Measurements from ENCODE around the gene CNTNAP2. TPM values are rescaled to one million over a fixed set of nuclear protein-coding genes. Genes with fewer than 3 reads are reported as not detected.

The CNTNAP2 gene
- total and polyA plus RNA-seq, 2 of the 4 experiments (the other 2 are of a cell fraction), result not detected

DNA sequence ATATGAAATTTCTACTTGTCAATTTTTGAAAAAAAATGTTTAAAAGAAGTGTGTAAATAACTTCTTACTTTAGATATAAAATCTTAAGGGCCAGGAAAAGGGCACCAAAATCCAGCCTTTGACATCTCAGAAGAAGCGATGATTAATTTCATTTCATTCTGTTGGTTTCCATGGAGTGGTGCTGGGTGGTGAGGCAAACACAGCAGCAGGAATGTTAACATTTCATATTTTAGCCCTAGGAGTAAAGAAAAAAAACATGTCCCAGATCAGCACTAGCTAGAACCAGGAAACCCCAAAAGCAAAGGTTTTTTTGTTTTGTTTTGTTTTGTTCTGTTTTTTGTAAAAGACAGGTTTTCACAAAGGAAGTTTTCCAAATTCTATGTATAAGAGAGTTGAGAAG, 2175.2 kb downstream of the CNTNAP2 start:
- dilution Hi-C loops (cut with HindIII; ENCODE audit: low sequenced_read_pairs, unreplicated experiment) (no loop called here), in situ Hi-C loops (cut with MboI; ENCODE audit: low sequenced_read_pairs) (no loop called here), intact Hi-C loops (cut with micrococcal nuclease) (no loop called here)
- no peak for TF ChIP-seq RAD21 (IDR thresholded peaks at IDR 0.05; ENCODE audit: low read length)
- TF ChIP-seq USF2 (IDR thresholded peaks at IDR 0.05; ENCODE audit: low read depth, low read length), result no peak
- no peak for TF ChIP-seq CHD1 (IDR thresholded peaks at IDR 0.05; ENCODE audit: low read depth, low read length)
- TF ChIP-seq RCOR1 (IDR thresholded peaks at IDR 0.05; ENCODE audit: insufficient replicate concordance, low read length), result no peak
- TF ChIP-seq ELK1 (IDR thresholded peaks at IDR 0.05; ENCODE audit: borderline replicate concordance, low read depth, low read length), result no peak
- H4K91ac ChIP-seq (ENCODE audit: insufficient read depth, low read depth, low read length), result no peak overlapping the region
- no peaks in the 10 kb centered on the region for H3K36me3 ChIP-seq (ENCODE audit: control insufficient read depth, insufficient read depth, low read length)
- H3K56ac ChIP-seq (ENCODE audit: extremely low read depth, insufficient read depth, low read length), result no peak overlapping the region
- H3K18ac ChIP-seq (ENCODE audit: low read depth, low read length), result no peak overlapping the region
- H4K5ac ChIP-seq (ENCODE audit: low read depth, low read length), result no peak overlapping the region
- no peak overlapping the region for H3K27ac ChIP-seq (ENCODE audit: insufficient read depth, low read length)
- H3K4ac ChIP-seq (ENCODE audit: low read depth, low read length), result no peak overlapping the region
- H2BK120ac ChIP-seq (ENCODE audit: low read depth, low read length), result no peak overlapping the region
- no TSS peak for BruUV-seq (replicated peaks)
- CTCF ChIA-PET, result no interaction called here
- no peak overlapping the region for H2BK15ac ChIP-seq (ENCODE audit: low read depth, low read length)
- DNase-seq (no peak), ATAC-seq (ENCODE audit: low read depth) (no peak)
- no peak overlapping the region for H3K14ac ChIP-seq (replicated peaks; ENCODE audit: low read depth, low read length)
- H3K4me2 ChIP-seq (ENCODE audit: low read depth, low read length), result no peak overlapping the region
- H4K8ac ChIP-seq (ENCODE audit: low read depth in 2 of 2, low read length in 2 of 2), result no peak overlapping the region
- no peak overlapping the region for H2AK5ac ChIP-seq (ENCODE audit: low read depth, low read length)
- POLR2A ChIA-PET (ENCODE audit: unreplicated experiment), result no interaction called here
- H3K9me1 ChIP-seq (ENCODE audit: insufficient read depth, low read length), result no peaks in the 10 kb centered on the region
- no peaks in the 10 kb centered on the region for H3K4me1 ChIP-seq (ENCODE audit: control insufficient read depth, insufficient read depth, low read length)
- peaks cover 14% of the 10 kb centered on the region for H3K9me3 ChIP-seq (ENCODE audit: control insufficient read depth, insufficient read depth, low read length)
- H3K27me3 ChIP-seq (ENCODE audit: control insufficient read depth, insufficient read depth, low read length), result no peaks in the 10 kb centered on the region
- H3K9ac ChIP-seq (ENCODE audit: low read depth, low read length), result no peak overlapping the region
- no peaks in the 10 kb centered on the region for H4K20me1 ChIP-seq (ENCODE audit: insufficient read depth, low read length)
- no peak overlapping the region for H2BK5ac ChIP-seq (ENCODE audit: low read depth, low read length, poor library complexity, severe bottlenecking)
- no peak overlapping the region for H2BK20ac ChIP-seq (ENCODE audit: low read depth, low read length)
- H3K23ac ChIP-seq (ENCODE audit: low read depth, low read length), result no peak overlapping the region
- no peaks in the 10 kb centered on the region for H3K79me1 ChIP-seq (ENCODE audit: low read depth in 1 of 2, low read length in 2 of 2)
- H3K4me3 ChIP-seq (ENCODE audit: insufficient read depth, low read depth, low read length), result no peak overlapping the region
- H2AFZ ChIP-seq (replicated peaks; ENCODE audit: low read length, poor library complexity), result no peak overlapping the region
- no peak overlapping the region for H2AK9ac ChIP-seq (replicated peaks; ENCODE audit: low read depth, low read length, poor library complexity)
- WGBS, 2 experiments (ENCODE audit: extremely low coverage in 2 of 2, insufficient read length in 1 of 2), result no CpG with 5 or more reads among the region's 1 CpG
